HEK293T (cell line): Measurements from ENCODE around the gene ASPDH.

Experiments used
- FOXK2 ChIP-seq: fragments of 450-650 bp; IDR thresholded peaks from 2 replicates; pipeline ENCODE4 v1.6.1; 2016; ENCODE audit warnings: mild to moderate bottlenecking
- FOXM1 ChIP-seq: fragments of 450-650 bp; IDR thresholded peaks from 2 replicates; pipeline ENCODE4 v1.6.1; 2017; ENCODE audit warnings: mild to moderate bottlenecking, borderline replicate concordance
- TARDBP ChIP-seq: fragments of 450-650 bp; IDR thresholded peaks from 2 replicates; pipeline ENCODE4 v1.6.1; 2016

- TF ChIP-seq TARDBP (no peak), FOXM1 (no peak), FOXK2 (no peak)
Measured at GRCh38 chr19:50496189-50497021, 17.3 kb downstream of the ASPDH start.
